ENCODE measurements around the gene C3. TPM values are rescaled to one million over a fixed set of nuclear protein-coding genes. Genes with fewer than 3 reads are reported as not detected.
"Not testable (repeated sequence)": the region's sequence is repeated elsewhere in the genome, so short reads cannot be mapped to it uniquely, and the experiment has no call there.

Gene C3
- total RNA-seq, 1 experiment from 2014 or later = 0.47 TPM

- no peak for DNase-seq (ENCODE audit: low spot score)
Measured at GRCh38 chr19:6692027-6692426, 28.4 kb downstream of the C3 start.

- DNase-seq (ENCODE audit: low spot score) = no peak
Measured at GRCh38 chr19:6691342-6691741, 29.1 kb downstream of the C3 start.

GRCh38 chr19:6690160-6690885 lies 30.1 kb downstream of the C3 start:
- no peak for DNase-seq (ENCODE audit: low spot score)

GRCh38 chr19:6687114-6687513 lies 33.3 kb downstream of the C3 start:
- DNase-seq (ENCODE audit: low spot score) = peak; percentile 62

- DNase-seq (ENCODE audit: low spot score) = no peak
Measured at GRCh38 chr19:6686628-6686975, 33.8 kb downstream of the C3 start.

GRCh38 chr19:6685962-6686627 lies 34.4 kb downstream of the C3 start:
- DNase-seq (ENCODE audit: low spot score) = no peak

GRCh38 chr19:6685482-6685881 lies 35.0 kb downstream of the C3 start:
- no peak for DNase-seq (ENCODE audit: low spot score)

GRCh38 chr19:6683971-6684370 lies 36.5 kb downstream of the C3 start:
- no peak for DNase-seq (ENCODE audit: low spot score)

GRCh38 chr19:6682607-6683128 lies 37.8 kb downstream of the C3 start:
- no peak for DNase-seq (ENCODE audit: low spot score)

- DNase-seq (ENCODE audit: low spot score) = no peak
Measured at GRCh38 chr19:6680141-6680540, 40.3 kb downstream of the C3 start.

- DNase-seq (ENCODE audit: low spot score) = no peak
Measured at GRCh38 chr19:6679139-6679538, 41.3 kb downstream of the C3 start.

GRCh38 chr19:6678690-6679109 lies 41.8 kb downstream of the C3 start:
- no peak for DNase-seq (ENCODE audit: low spot score)

- DNase-seq (ENCODE audit: low spot score) = no peak
Measured at GRCh38 chr19:6677883-6678689, 42.4 kb downstream of the C3 start.

GRCh38 chr19:6677495-6677882 lies 43.0 kb downstream of the C3 start:
- DNase-seq (ENCODE audit: low spot score) = no peak

- DNase-seq (ENCODE audit: low spot score) = no peak
Measured at GRCh38 chr19:6676288-6676687, 44.2 kb downstream of the C3 start.

GRCh38 chr19:6674868-6675305 lies 45.6 kb downstream of the C3 start:
- DNase-seq (ENCODE audit: low spot score) = peak; percentile 87

- DNase-seq (ENCODE audit: low spot score) = not testable (repeated sequence)
Measured at GRCh38 chr19:6674408-6674807, 46.0 kb downstream of the C3 start.

- no peak for DNase-seq (ENCODE audit: low spot score)
Measured at GRCh38 chr19:6672693-6673290, 47.7 kb downstream of the C3 start.

GRCh38 chr19:6671960-6672359 lies 48.5 kb downstream of the C3 start:
- no peak for DNase-seq (ENCODE audit: low spot score)

GRCh38 chr19:6668691-6669090 lies 51.8 kb downstream of the C3 start:
- DNase-seq (ENCODE audit: low spot score) = no peak

GRCh38 chr19:6667114-6667627 lies 53.3 kb downstream of the C3 start:
- no peak for DNase-seq (ENCODE audit: low spot score)

- no peak for DNase-seq (ENCODE audit: low spot score)
Measured at GRCh38 chr19:6664916-6665315, 55.5 kb downstream of the C3 start.

All from A172 (cell line).